ENCODE measurements around the gene SRRM4.
A peak's percentile ranks its signal among the peaks of the same experiment; 100 is the strongest.
"Not testable (repeated sequence)": the region's sequence is repeated elsewhere in the genome, so short reads cannot be mapped to it uniquely, and the experiment has no call there.

SRRM4 gene, protein sequence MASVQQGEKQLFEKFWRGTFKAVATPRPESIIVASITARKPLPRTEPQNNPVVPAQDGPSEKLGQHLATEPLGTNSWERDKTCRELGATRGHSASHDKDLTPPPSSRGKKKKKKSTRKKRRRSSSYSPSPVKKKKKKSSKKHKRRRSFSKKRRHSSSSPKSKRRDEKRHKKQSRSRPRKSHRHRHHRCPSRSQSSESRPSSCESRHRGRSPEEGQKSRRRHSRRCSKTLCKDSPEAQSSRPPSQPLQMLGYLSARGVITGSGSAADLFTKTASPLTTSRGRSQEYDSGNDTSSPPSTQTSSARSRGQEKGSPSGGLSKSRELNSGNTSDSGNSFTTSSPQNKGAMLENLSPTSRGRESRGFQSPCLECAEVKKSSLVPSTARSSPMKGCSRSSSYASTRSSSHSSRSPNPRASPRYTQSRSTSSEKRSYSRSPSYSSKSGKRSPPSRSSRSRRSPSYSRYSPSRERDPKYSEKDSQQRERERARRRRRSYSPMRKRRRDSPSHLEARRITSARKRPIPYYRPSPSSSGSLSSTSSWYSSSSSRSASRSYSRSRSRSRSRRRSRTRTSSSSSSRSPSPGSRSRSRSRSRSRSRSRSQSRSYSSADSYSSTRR

DNA sequence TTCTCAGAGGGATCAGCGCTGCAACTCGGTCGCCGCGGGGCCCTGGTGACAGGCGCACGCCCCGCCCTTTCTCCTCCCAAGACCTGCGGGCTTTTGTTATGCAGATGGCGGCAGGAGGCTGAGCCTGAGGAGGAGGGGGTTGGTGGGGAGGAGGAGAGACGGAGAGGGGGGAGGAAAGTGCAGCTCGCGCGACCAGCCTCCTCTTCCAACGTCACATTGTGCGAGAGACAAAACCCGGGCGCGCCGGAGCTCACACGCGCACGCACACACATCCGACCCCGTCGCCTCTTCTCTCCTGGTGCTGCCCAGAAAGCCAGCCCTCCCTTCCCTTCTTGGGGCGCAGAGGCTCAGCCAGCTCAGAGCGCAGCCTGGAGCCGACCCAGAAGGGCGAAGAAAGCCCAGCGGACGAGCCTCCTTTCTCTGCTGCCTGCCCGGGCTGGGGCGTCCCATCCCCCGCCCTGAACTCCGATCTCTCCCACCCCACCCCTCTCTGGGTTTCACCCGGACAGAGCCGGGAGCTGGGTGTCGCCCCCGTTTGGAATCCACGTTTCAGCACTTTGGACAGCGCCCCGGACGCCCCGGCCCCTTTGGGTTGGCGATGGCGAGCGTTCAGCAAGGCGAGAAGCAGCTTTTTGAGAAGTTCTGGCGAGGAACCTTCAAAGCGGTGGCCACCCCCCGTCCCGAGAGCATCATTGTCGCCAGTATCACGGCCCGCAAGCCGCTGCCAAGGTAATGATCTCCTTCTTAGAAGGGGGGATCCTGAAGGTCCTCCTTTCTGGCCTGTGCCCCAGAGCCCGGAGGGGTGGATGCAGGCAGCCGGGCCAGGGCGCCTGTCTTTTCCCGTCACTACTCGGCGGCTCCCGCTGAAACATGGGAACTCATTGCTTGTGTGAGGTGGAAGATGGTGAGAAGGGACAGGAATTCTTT, at the start of gene SRRM4:
Gene SRRM4, plus strand, starts transcription at position 257 of the 927 bp plus-strand sequence. Its CDS starts 342 bp downstream, at position 599.
- DNase-seq: peak; percentile 48

DNA sequence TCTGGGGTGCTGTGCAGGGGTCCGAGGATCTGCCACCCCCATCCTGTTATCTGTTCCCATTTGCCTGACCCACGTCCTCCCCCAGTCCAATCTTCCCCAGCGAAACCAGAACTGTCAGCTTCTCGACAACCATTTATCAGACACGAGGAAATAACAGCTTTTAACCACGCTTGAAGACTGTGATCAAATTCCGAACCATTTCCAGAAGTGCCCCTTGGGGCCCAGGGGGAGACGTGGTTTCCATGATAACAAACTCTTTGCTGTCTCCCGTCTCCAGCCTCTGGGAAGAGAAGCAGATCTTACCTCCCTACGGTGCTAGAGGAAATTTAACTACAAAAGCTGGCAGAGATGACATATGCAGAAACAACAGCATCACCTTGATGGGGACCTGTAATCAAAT, 35.1 kb upstream of the SRRM4 start:
- DNase-seq: no peak

DNA sequence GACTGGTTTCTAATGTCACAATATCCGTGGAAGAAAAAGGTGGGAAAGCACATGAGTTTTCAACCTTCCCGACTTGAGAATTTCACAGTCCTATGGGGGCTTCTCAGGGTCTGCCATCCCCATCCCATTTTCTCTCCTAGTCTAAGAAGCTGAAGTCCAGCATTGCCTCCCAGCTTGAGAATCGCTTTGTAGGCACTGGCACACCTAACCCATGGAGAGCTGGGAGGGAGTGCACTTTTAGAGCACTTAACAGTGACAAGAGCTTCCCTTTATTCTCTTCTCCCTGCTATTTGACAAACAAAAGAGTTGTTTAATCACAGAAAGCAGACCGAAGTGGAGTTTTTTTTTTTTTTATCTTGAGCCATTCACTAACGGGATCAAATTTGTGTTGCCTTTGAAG, 22.8 kb upstream of the SRRM4 start:
- no peak for DNase-seq

DNA sequence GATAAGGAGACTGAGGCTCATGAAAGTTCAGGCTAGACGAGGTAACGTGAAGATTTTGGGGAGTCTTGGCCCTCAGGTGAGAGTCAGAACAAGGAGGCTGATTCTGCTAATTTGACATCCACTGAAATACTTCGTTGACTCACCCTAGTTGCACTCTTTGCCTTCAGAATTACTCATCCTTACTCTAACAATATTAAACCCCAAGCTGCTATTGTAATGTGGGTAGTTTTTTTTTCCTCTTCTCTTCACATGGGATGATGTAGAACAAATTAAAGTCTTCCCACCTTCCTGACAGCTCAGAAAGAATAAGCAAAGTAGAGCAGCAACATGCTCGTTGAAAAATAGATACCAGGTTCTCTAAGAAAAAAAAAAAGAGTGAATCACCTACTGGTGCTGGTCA, 22.0 kb upstream of the SRRM4 start:
- DNase-seq: no peak

DNA sequence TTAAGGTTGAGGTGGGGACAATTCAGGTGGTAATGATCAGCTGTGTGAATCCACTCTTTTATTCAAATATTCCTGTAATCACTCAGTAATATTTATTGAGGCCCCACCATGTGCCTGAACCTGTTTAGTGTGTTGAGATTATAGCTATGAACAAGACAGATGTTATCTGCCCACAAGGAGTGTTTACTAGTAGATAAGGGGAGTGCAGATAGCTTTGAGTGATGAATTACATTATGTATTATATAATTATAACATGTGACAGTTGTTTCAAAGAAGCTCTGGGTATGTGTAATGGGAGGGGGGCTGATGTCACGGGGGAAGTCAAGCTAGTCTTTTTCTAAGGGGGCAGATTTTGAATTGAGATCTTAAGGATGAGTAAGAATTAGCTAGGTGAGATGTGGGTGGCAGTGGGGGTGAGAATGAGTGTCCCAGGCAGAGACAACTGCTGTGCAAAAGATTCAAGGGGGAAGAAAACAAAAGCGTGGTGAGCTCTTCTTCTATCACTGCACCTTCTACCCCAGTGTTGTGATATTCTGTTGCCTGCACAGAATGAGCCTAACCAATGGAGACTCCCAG, 21.3 kb upstream of the SRRM4 start:
- DNase-seq: no peak

DNA sequence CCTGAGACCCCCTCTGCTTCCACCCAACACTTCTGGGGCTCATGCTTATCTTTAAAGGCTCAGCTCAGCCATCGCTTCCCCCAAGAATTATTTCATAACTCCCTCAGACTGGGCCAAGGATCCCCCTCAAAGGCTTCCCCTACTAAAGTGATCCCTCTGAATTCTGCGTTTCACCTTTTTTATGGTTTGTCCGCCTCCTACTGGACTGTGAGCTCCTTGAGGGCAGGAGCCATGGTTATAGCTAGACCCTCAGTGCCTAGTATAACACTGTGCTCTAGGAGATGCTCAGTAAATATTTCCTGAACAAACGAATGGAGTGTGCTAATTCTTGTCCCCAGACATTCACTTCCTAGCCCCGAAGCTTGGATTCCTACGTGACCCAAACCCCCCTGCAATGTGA, 20.5 kb upstream of the SRRM4 start:
- DNase-seq: no peak

DNA sequence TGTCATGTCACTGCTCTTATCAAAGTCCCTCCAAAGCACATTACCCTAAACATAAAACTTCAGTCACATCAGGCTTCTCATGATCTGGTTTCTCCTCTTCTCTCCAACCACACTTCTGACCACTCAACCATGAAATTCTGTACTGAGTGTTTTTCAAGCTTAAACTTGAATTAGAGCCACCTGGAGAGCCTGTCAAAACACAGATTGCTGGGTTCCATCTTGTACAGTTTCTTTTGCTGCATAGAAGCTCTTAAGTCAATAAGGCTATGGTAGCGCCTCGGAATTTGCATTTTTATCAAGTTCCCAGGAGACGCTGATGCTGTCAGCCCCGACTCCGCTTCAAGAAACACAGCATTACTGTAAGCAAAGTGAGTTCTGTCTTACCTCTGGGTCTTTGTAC, 16.4 kb upstream of the SRRM4 start:
- no peak for DNase-seq

DNA sequence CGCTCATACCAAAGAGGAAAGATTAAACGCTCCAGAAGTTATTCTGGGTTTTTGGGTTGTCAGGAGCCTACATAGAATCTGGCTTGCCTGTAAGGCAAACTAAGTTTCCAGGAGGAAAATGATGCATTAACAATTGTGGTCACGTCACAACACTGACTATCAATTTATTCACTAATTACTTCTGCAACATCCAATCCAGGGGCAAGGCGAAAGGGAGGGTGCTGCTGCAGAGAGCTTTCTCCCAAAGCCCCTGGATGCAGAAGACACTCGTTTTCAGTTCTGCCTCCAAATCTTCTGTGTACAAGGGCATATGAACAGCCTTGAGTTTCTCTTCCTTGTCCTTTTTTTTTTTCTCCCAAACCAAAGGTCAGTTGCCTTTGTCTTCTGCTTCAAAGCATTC, 10.5 kb upstream of the SRRM4 start:
- DNase-seq: no peak

DNA sequence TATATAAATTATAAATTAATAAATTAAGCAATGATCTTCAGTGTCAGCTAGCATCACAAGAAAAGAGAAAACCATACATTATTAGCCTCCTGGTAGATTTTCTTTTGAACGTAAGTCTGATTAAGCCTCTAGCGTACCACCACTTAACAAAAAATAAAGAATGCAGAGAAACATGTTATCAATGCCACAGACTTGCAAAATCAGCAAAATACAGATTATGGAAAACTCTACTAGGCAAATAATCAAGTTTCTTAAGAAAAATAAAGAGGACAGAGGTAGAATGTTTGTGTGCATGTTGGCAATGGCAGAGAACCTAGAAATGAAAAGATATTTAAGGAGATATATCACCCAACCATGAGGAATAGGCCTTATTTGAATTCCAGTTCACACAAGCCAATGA, 8.4 kb upstream of the SRRM4 start:
- DNase-seq: no peak

DNA sequence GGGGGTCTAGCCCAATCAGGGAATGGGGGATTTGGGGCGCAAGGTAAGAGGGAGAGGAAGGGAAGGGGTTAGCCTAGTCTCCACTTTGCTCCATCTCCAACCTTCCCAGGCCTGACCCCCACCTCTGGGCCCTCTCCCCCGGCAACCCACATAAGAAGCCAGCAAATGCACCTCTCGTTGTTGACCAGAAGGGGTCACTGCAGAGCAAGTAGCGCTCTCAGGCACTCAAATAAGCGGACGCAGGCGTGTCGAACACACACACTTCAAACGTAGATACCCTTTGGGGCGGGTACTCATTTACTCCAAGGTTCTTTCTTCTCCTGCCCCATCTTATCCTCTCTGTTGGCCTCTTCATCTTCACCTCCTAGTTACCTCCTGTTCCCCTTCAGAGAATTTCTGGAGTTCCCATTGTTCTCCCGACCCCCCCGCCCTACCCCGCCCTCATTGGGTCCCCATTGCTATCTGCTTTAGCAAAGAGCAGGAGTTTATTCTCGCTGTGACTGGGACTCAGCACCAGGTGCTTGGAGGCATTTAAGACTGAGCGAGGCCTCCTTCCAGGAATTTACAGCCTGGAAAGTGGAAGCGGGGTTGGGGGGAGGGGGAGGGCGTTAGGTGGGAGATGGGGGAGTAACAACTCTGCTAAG, 1.5 kb upstream of the SRRM4 start:
- peak; percentile 29 for DNase-seq

DNA sequence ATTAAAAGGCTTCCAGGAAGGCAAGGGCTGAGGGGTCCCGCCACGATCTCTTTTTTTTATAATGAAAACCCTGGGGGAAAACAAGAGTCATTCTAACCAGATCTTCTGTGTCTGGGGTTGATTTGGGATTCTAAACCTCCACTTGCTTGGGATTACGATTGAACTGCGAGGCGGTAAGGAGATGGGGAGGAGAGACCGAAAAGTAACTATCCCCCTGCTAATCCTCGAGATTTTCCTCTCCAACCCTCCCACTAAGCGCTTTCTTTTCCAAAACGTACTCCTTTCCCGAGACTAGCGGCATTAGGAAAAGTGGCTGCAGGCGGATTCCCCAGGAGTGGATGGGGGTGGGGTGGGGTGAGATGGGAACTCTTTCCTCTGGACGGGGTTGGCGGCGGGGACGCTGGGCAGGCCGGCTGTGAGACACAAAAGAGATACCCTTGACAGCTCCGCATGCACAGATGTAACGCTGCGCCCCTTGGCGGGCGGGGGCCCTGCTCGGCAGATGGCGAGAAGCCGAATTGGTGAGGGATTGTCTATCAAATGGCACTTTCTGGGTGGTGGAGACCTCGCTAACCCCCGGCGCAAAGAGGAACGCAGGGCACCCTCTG, 830 bp upstream of the SRRM4 start:
- no peak for DNase-seq

DNA sequence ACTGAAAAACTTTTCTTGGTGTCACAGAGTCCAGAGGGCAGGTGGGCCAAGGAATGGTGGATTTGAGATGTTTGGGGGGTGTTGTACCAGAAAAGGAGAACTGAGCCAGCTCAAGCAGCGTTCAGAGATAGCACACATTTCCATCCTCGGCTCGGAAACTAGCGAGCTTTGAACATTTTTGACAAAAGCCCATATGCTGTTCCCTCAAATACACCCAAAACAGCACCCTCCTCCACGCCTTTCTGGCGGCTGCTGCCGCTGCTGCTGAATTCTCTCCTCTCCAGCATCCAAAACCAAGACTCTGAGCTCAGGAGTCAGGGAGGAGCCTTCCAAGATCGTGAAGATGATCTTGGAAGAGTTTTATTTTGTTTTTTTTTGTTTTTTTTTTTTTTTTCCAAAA, 961 bp downstream of the SRRM4 start:
- no peak for DNase-seq

DNA sequence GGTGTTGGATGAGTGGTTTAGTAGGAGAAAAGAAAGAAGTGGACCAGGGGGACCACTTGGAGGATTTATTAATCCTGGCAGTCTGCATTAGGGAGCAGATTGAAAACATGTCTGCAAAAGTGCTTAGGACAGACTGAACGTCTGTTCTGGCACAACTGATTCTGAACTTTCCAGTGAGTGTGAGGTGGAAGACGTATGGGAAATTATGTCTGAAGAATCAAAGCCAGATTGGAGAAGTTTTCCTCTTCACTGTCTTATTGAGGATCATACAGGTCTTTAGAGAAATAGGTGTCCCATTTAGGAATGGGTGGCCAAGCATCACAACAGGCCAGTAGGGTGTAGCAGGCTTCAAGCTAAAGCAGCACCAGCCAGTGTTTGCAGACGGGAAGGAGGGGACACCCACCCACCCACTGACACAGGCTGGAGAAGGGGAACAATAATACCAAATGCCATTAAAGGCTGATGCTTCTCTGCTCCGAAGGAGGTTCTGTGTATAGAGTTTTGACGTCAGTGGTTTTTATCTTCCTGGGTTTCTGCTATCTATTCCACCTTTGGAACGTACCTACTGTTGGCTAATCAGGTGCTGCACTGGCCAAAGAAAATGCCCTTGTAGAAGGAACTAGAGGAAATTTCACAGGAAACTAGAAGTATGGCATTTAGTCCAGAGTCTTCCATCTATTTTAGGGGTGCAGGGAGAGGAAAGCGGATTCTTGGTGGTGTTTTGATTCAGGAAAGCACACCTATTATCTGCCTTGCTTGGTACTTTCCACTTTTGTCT, 1.8 kb downstream of the SRRM4 start:
- no peak for DNase-seq

DNA sequence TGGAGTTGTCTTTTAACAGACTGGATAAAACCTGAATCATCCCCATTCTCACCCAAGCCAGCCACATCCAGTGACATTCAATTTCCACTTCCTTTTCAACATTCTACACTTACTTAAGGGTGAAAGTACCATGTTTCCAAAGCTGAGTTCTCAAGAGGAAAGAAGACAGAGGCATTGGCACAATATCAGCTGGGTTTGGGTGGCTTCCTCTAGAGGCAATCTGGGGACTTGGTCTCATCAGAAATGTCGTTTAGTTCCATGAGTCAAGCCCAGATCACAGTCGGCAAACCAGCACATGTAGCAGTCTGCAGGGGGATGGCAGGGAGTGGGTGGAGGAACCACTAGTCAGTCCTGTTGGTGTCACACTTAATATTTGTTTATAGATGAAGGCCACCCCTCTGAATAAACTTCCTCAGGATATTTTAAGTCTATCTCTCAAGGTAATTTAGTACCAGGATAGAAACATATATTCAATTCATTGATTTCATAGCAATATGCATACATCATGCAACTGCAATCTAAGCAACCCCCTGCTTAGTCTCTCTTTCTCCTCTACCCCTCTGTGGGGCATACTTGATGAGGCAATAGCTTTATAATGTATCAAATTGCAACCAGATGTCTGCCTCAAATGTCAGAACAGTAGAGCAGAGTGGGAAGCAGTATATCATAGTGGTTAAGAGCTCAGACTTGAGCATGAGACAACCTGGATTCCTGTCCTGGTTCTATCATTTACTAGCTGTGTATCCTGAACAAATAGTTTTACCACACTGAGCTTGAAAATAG, 3.0 kb downstream of the SRRM4 start:
- DNase-seq: no peak

DNA sequence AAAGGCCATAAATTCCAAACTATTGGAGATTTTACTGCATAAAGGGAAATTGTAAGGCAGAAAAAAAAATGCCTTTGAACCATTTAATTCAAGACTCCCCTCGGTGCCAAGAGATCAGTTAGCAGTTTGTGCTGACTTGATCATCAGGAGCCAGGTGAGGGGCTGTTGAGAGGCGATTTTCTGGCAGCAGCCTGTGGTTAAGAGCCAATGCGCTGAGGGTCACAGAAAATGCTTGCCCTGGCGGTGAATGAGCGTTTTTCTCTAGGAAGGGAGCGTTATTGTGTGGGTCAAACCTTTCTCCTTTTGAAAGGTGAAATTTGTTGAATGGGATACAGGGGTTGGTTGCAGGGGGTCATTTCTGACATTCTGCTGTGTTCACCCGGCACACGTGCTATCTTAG, 4.7 kb downstream of the SRRM4 start:
- DNase-seq: no peak

DNA sequence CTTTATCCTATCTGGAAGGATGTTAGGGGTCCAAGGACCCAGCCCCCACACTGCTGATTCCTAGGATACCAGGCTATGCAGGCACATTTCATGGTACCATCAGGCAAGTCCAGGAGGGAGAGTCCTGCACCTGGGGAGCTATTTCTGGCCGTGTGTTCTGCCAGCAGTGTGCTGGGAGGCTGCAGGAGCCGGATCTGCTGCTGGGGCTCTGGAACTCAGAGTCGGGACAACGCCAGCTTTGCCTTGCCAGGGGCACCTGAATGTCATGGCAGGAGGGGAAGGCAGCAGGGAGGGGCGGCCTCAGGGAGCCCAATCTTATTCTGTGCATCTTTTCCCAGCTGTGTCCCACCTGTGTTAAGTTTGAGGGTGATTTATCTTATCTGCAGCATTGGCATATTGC, 17.8 kb downstream of the SRRM4 start:
- DNase-seq: no peak

DNA sequence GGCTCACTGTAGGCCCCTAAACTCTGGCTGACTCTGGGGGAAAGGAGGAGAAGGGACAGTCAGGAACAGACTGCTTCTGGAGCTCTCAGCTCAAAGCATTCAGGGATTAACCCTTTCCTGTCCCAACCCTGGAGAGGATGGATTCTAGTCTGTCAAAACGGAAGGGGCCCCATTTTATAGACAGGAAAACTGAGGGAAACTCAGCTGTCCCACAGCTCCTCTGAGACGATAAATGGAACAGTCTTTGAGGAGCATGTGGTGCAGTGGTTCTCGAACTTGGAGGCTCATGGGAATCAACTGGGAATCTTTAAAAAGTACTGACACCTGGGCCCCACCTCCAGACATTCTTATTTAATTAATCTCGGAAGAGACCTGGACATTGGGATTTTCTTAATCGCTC, 23.7 kb downstream of the SRRM4 start:
- no peak for DNase-seq

DNA sequence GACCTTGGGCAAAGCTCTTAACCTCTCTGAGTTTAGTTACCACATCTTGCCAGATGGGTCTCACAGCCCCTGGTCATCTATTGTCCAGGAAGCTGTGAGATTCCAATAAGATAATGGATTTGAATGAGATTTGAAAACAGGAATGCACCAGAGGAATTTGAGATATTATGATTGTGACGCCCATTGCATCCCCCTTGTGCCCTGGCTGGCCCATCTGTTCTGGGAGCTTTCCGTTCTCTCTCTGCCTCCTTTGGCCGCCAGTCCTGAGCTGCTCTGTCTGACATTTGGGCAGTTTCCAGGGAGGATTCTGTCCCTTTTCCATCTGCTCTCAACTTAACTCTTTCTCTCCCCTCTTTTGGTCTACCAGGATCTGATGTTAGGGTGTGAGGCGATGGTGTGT, 24.6 kb downstream of the SRRM4 start:
- DNase-seq: peak; percentile 24

DNA sequence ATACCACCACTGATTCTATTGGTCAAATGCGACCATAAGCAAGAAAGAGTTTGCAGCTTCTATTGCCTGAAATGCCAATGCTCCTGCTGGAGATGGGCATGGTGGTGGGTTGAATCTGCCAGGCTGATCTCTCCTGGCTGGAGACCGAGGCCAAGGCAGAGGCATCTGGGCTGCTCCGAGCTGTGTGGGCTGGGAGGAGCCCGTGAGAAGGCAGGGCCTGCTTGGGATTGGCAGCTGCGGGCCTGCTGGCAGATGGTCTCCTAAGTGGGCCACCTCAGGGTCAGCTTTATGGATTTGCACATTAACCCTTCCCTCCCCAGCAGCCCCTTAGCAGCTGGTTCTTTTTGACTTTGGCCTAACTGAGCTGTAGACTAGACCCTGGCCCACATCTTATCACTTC, 25.4 kb downstream of the SRRM4 start:
- peak; percentile 68 for DNase-seq

DNA sequence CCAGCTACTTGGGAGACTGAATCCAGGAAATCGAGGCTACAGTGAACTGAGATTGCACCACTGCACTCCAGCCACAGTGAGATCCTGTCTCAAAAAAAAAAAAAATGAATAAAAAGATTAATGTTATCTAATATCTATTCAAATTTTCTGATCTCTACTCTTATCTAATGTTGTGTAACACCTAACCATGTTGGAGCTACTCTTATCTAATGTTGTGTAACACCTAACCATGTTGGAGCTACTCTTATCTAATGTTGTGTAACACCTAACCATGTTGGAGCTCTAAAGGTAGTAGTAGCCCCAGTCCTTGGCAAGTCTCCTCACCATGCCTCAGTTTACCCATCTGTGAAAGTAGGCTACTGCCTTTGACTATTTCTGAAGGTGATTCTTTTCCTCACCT, 26.9 kb downstream of the SRRM4 start:
- DNase-seq: not testable (repeated sequence)
